ENCODE results near the gene PTPN9.
"Not testable (repeated sequence)": the region's sequence is repeated elsewhere in the genome, so short reads cannot be mapped to it uniquely, and the experiment has no call there.

DNA sequence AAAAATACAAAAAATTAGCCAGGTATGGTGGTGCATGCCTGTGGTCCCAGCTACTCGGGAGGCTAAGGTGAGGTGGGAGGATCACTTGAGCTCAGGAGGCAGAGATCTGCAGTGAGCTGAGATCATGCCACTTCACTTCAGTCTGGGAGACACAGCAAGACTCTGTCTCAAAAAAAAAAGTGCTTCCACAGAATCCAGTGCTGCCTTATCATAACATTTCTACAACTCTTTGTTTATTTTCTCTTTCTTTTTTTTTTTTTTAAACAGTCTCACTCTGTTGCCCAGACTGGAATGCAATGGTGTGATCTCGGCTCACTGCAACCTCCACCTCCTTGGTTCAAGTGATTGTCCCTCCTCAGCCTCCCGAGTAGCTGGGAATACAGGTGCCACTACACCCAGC is 53.4 kb downstream of the PTPN9 start:
- TF ChIP-seq, protein P1, sequence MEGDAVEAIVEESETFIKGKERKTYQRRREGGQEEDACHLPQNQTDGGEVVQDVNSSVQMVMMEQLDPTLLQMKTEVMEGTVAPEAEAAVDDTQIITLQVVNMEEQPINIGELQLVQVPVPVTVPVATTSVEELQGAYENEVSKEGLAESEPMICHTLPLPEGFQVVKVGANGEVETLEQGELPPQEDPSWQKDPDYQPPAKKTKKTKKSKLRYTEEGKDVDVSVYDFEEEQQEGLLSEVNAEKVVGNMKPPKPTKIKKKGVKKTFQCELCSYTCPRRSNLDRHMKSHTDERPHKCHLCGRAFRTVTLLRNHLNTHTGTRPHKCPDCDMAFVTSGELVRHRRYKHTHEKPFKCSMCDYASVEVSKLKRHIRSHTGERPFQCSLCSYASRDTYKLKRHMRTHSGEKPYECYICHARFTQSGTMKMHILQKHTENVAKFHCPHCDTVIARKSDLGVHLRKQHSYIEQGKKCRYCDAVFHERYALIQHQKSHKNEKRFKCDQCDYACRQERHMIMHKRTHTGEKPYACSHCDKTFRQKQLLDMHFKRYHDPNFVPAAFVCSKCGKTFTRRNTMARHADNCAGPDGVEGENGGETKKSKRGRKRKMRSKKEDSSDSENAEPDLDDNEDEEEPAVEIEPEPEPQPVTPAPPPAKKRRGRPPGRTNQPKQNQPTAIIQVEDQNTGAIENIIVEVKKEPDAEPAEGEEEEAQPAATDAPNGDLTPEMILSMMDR (IDR thresholded peaks at IDR 0.05): not testable (repeated sequence)
- not testable (repeated sequence) for TF ChIP-seq POLR2AphosphoS5, EP300 (IDR thresholded peaks at IDR 0.05)
